Measurements from ENCODE around the gene HOXA6.

HOXA6 gene

GRCh38 chr7:27161721-27162560 lies 14.4 kb upstream of the HOXA6 start:
- no peak for TF ChIP-seq ZFX (IDR thresholded peaks at IDR 0.05; ENCODE audit: borderline replicate concordance)
- no peak for TF ChIP-seq CTCF (IDR thresholded peaks at IDR 0.05)
- no peak overlapping the region for H3K27ac ChIP-seq

GRCh38 chr7:27161214-27161720 lies 13.7 kb upstream of the HOXA6 start:
- H3K27ac ChIP-seq, result no peak overlapping the region
- TF ChIP-seq ZFX (IDR thresholded peaks at IDR 0.05; ENCODE audit: borderline replicate concordance) (no peak), CTCF (IDR thresholded peaks at IDR 0.05) (peak; percentile 62)

GRCh38 chr7:27160546-27161213 lies 13.1 kb upstream of the HOXA6 start:
- TF ChIP-seq ZFX (IDR thresholded peaks at IDR 0.05; ENCODE audit: borderline replicate concordance) (no peak), CTCF (IDR thresholded peaks at IDR 0.05) (peak; percentile 99)
- H3K27ac ChIP-seq, result no peak overlapping the region

- H3K27ac ChIP-seq, result no peak overlapping the region
These were observed 12.6 kb upstream of the HOXA6 start for GRCh38 chr7:27160145-27160545.

GRCh38 chr7:27159266-27160144 lies 11.9 kb upstream of the HOXA6 start:
- no peak for TF ChIP-seq ZFX (IDR thresholded peaks at IDR 0.05; ENCODE audit: borderline replicate concordance)
- no peak for TF ChIP-seq CTCF (IDR thresholded peaks at IDR 0.05)
- H3K27ac ChIP-seq, result no peak overlapping the region

More at GRCh38 chr7:27160145-27160545, 12.6 kb upstream of the HOXA6 start:
- no peak for TF ChIP-seq ZFX (IDR thresholded peaks at IDR 0.05; ENCODE audit: borderline replicate concordance)
- no peak for TF ChIP-seq CTCF (IDR thresholded peaks at IDR 0.05)

GRCh38 chr7:27158436-27159265 lies 11.1 kb upstream of the HOXA6 start:
- no peak for TF ChIP-seq CTCF (IDR thresholded peaks at IDR 0.05)
- TF ChIP-seq ZFX (IDR thresholded peaks at IDR 0.05; ENCODE audit: borderline replicate concordance), result no peak
- H3K27ac ChIP-seq, result no peak overlapping the region

All from 22Rv1 (cell line).